Esophagus muscularis mucosa (tissue), 3 donors: ENCODE results near the gene ZFYVE1.

Source experiments
- CTCF ChIP-seq, 3 experiments: fragments of 200-600 bp in 2 of 3; fragments of 450-650 bp in 1 of 3; sonication (generic) in 2 of 3; IDR thresholded peaks; one replicate each; pipeline ENCODE4 v1.5.1; 2017 to 2019; ENCODE audit warnings: antibody characterized with exemption in 3 of 3, mild to moderate bottlenecking in 2 of 3, moderate library complexity in 1 of 3
- POLR2A ChIP-seq: fragments of 450-650 bp; IDR thresholded peaks from one replicate; pipeline ENCODE4 v1.6.1; 2017; ENCODE audit warnings: antibody characterized with exemption, moderate library complexity, mild to moderate bottlenecking, low read depth

GRCh38 chr14:73049428-73049827 lies 22.5 kb upstream of the ZFYVE1 start:
- no peak for TF ChIP-seq CTCF (IDR thresholded peaks at IDR 0.05)
- TF ChIP-seq POLR2A, result no peak
